Measurements from ENCODE around the gene CRX. TPM values are rescaled to one million over a fixed set of nuclear protein-coding genes. Genes with fewer than 3 reads are reported as not detected.
A peak's percentile ranks its signal among the peaks of the same experiment; 100 is the strongest.
"Not testable (repeated sequence)": the region's sequence is repeated elsewhere in the genome, so short reads cannot be mapped to it uniquely, and the experiment has no call there.

CRX gene
- total RNA-seq, 2 experiments from 2014 or later: not detected

DNA sequence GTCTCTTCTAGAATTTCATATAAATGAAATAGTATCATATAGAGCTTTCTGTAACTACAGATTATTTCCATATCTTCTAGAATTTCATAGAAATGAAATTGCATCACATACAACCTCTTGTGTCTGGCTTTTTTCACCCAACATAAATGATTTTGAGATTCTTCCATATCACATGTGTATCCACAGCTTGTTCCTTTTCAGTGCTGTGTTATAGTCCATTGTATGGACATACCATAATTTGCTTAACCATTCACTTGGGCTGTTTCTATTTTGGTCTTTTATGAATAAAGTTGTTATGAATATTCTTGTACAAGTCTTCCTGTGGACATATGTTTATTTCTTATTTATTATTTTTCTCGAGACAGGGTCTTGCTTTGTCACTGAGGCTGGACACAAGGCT, 29.1 kb upstream of the CRX start:
- ATAC-seq (no peak), DNase-seq (no peak)
- H3K9me3 Mint-ChIP-seq (ENCODE audit: low read depth): no peaks in the 10 kb centered on the region
- CTCF ChIA-PET: interaction anchor here (1.3 to 6.1 kb wide), 2 partner anchors 8 to 27 kb away, joined by 4 to 39 read pairs; no protein-coding TSS in a partner anchor
- no peak overlapping the region for H3K4me3 Mint-ChIP-seq
- no peak overlapping the region for H3K27ac Mint-ChIP-seq
- H3K27me3 Mint-ChIP-seq: no peaks in the 10 kb centered on the region
- peaks cover 2% of the 10 kb centered on the region for H3K4me1 Mint-ChIP-seq
- H3K36me3 Mint-ChIP-seq: no peaks in the 10 kb centered on the region

GRCh38 chr19:47794526-47794925, 27.2 kb upstream of the CRX start:
- Mint-ChIP-seq H3K9me3 (ENCODE audit: low read depth) (no peaks in the 10 kb centered on the region), H3K4me1 (no peaks in the 10 kb centered on the region), H3K27ac (no peak overlapping the region), H3K4me3 (no peak overlapping the region), H3K36me3 (no peaks in the 10 kb centered on the region), H3K27me3 (no peaks in the 10 kb centered on the region)
- DNase-seq (no peak), ATAC-seq (no peak)
- CTCF ChIA-PET: interaction anchor here (0.8 to 0.9 kb wide), 2 partner anchors 29 to 68 kb away, joined by 3 to 4 read pairs; no protein-coding TSS in a partner anchor

DNA sequence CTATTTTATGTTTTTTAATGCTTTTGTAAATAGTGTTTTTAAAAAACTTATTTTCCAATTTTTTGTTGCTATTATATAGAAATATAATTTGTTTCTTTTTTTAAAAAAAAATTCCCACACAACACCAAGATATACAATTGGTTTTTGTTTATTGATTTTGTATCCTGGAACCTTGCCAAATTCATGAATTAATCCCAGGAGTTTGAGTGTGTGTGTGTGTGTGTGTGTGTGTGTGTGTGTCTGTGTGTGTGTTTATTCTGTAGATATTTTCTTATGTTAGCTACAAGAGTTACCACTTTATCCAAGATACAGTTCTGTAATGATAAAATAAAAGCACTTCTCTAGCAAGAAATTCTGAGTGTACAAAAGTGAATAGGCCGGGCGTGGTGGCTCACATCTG, 25.0 kb upstream of the CRX start:
- CTCF ChIA-PET: interaction anchor here (0.8 to 1.9 kb wide), 2 partner anchors 66 to 97 kb away, joined by 3 to 5 read pairs; no protein-coding TSS in a partner anchor
- Mint-ChIP-seq H3K27me3 (no peaks in the 10 kb centered on the region), H3K36me3 (no peaks in the 10 kb centered on the region), H3K9me3 (ENCODE audit: low read depth) (peaks cover 4% of the 10 kb centered on the region), H3K4me1 (no peaks in the 10 kb centered on the region), H3K27ac (no peak overlapping the region), H3K4me3 (no peak overlapping the region)
- ATAC-seq: no peak
- DNase-seq: no peak

DNA sequence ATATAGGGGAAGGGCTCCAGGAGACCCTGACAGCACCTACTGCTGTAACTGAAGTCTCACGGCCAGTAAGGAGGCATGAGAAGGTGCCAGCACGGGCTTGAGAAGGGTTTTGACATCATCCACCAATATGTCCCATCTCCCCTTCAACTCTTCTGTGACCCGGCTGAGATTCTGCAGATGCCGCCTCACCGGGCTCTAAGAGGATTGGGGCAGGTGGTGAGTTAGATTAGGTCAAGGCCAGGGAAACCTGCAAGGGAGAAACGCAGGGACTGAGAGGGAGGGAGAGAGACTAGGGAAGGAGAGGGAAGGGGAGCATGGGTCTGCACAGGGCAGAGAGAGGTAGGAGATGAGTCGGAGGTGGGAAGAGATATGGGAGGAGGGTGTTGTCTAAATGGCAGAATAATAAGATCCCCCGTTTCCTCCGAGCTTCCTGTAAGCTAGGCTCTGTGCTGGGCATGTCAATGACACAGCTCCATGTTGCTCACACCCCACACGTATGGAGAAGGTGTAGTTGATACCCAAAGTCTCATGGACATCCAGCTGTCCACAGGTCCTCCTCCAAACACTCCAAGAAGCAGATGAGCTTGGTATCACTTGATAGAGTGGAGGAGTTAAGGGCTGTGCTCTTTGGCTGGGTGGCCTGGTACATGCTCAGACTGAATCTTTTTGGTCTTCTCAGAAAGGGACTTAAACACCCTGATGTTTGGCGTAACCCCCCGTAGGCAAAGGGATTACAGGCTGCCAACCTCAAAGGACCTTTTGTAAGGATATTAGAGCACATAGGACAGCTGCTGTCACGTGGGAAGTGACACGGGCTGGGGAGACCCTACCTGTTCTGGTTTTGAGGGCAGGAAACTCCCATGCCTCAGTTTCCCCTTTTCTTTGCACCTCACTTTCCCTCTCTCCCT, 23.5 kb upstream of the CRX start:
- Mint-ChIP-seq H3K9me3 (ENCODE audit: low read depth) (peaks cover 4% of the 10 kb centered on the region), H3K4me3 (no peak overlapping the region), H3K4me1 (no peaks in the 10 kb centered on the region), H3K36me3 (no peaks in the 10 kb centered on the region), H3K27me3 (no peaks in the 10 kb centered on the region), H3K27ac (no peak overlapping the region)
- CTCF ChIA-PET: no interaction called here
- DNase-seq (no peak), ATAC-seq (no peak)

DNA sequence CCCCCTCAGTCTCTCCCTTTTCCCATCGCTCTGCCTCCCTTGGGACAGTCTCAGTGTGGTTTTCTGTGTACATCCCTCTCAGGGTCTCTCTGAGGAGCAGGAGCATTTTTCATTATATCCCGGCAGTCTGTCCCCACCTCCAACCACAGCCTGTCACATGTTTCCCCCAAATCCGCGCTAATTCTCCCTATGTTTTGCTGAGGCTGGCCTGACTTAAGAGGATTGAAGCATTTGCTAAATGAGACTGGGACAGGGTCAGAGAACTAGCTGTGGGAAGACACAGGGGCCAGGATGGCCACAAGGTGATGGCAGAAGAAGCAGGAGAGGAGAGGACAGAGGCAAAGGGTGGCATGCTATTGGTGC, 22.9 kb upstream of the CRX start:
- Mint-ChIP-seq H3K9me3 (ENCODE audit: low read depth) (peaks cover 4% of the 10 kb centered on the region), H3K27me3 (no peaks in the 10 kb centered on the region), H3K4me3 (no peak overlapping the region), H3K4me1 (no peaks in the 10 kb centered on the region), H3K36me3 (no peaks in the 10 kb centered on the region), H3K27ac (no peak overlapping the region)
- DNase-seq (no peak), ATAC-seq (no peak)
- CTCF ChIA-PET: no interaction called here

- peaks cover 4% of the 10 kb centered on the region for H3K9me3 Mint-ChIP-seq (ENCODE audit: low read depth)
- H3K36me3 Mint-ChIP-seq: no peaks in the 10 kb centered on the region
- CTCF ChIA-PET: interaction anchor here (1.5 kb wide), 1 partner anchor 12 kb away, joined by 5 read pairs; no protein-coding TSS in a partner anchor
- H3K27ac Mint-ChIP-seq: no peak overlapping the region
- no peak overlapping the region for H3K4me3 Mint-ChIP-seq
- no peaks in the 10 kb centered on the region for H3K27me3 Mint-ChIP-seq
- DNase-seq (no peak), ATAC-seq (no peak)
- no peaks in the 10 kb centered on the region for H3K4me1 Mint-ChIP-seq
These were observed 20.5 kb upstream of the CRX start for GRCh38 chr19:47801270-47801669.

GRCh38 chr19:47802521-47803043, 19.2 kb upstream of the CRX start:
- no peaks in the 10 kb centered on the region for H3K4me1 Mint-ChIP-seq
- ATAC-seq (no peak), DNase-seq (no peak)
- CTCF ChIA-PET: no interaction called here
- H3K4me3 Mint-ChIP-seq: no peak overlapping the region
- no peaks in the 10 kb centered on the region for H3K36me3 Mint-ChIP-seq
- peaks cover 4% of the 10 kb centered on the region for H3K9me3 Mint-ChIP-seq (ENCODE audit: low read depth)
- H3K27me3 Mint-ChIP-seq: peaks cover 3% of the 10 kb centered on the region
- H3K27ac Mint-ChIP-seq: no peak overlapping the region

GRCh38 chr19:47803148-47803547, 18.6 kb upstream of the CRX start:
- H3K27me3 Mint-ChIP-seq; CTCF ChIA-PET; H3K4me1 Mint-ChIP-seq; ATAC-seq; H3K27ac Mint-ChIP-seq; DNase-seq; H3K9me3 Mint-ChIP-seq (ENCODE audit: low read depth); H3K36me3 Mint-ChIP-seq; H3K4me3 Mint-ChIP-seq: not testable (repeated sequence)

GRCh38 chr19:47803671-47804070, 18.1 kb upstream of the CRX start:
- H3K27ac Mint-ChIP-seq: not testable (repeated sequence)

GRCh38 chr19:47804451-47804850, 17.3 kb upstream of the CRX start, which contains the start of gene TPRX1:
TSS of gene TPRX1 (minus strand) at chr19:47804551. CDS start at chr19:47804539, 12 bp downstream.
- H3K36me3 Mint-ChIP-seq; ATAC-seq; H3K27ac Mint-ChIP-seq; H3K27me3 Mint-ChIP-seq; H3K4me3 Mint-ChIP-seq; H3K4me1 Mint-ChIP-seq; DNase-seq; CTCF ChIA-PET; H3K9me3 Mint-ChIP-seq (ENCODE audit: low read depth): not testable (repeated sequence)

More at GRCh38 chr19:47803671-47804070, 18.1 kb upstream of the CRX start:
- CTCF ChIA-PET; ATAC-seq; DNase-seq; H3K27me3 Mint-ChIP-seq; H3K36me3 Mint-ChIP-seq; H3K9me3 Mint-ChIP-seq (ENCODE audit: low read depth); H3K4me1 Mint-ChIP-seq; H3K4me3 Mint-ChIP-seq: not testable (repeated sequence)

GRCh38 chr19:47805313-47805712, 16.4 kb upstream of the CRX start:
- Mint-ChIP-seq H3K27ac (no peak overlapping the region), H3K4me3 (no peak overlapping the region), H3K36me3 (no peaks in the 10 kb centered on the region), H3K9me3 (ENCODE audit: low read depth) (peaks cover 4% of the 10 kb centered on the region), H3K4me1 (no peaks in the 10 kb centered on the region), H3K27me3 (peaks cover 3% of the 10 kb centered on the region)
- ATAC-seq: no peak
- no peak for DNase-seq
- CTCF ChIA-PET: no interaction called here

- Mint-ChIP-seq H3K4me3 (no peak overlapping the region), H3K4me1 (no peaks in the 10 kb centered on the region), H3K9me3 (ENCODE audit: low read depth) (no peaks in the 10 kb centered on the region), H3K36me3 (no peaks in the 10 kb centered on the region), H3K27me3 (peaks cover 3% of the 10 kb centered on the region), H3K27ac (no peak overlapping the region)
- DNase-seq (no peak), ATAC-seq (no peak)
- CTCF ChIA-PET: no interaction called here
These were observed 15.3 kb upstream of the CRX start for GRCh38 chr19:47806435-47806834.

GRCh38 chr19:47813304-47813994, 8.3 kb upstream of the CRX start:
- H3K4me1 Mint-ChIP-seq: no peaks in the 10 kb centered on the region
- CTCF ChIA-PET: no interaction called here
- ATAC-seq (peak; percentile 83), DNase-seq (peak; percentile 80)
- no peaks in the 10 kb centered on the region for H3K36me3 Mint-ChIP-seq
- no peaks in the 10 kb centered on the region for H3K9me3 Mint-ChIP-seq (ENCODE audit: low read depth)
- H3K27me3 Mint-ChIP-seq: peaks cover 2% of the 10 kb centered on the region
- H3K4me3 Mint-ChIP-seq: no peak overlapping the region
- H3K27ac Mint-ChIP-seq: peak overlapping the region; percentile 42
